ENCODE data around the gene TSHZ2. TPM values are rescaled to one million over a fixed set of nuclear protein-coding genes. Genes with fewer than 3 reads are reported as not detected.

TSHZ2 gene
- total RNA-seq, 1 donor from 2014 or later, result 19.8 TPM

DNA sequence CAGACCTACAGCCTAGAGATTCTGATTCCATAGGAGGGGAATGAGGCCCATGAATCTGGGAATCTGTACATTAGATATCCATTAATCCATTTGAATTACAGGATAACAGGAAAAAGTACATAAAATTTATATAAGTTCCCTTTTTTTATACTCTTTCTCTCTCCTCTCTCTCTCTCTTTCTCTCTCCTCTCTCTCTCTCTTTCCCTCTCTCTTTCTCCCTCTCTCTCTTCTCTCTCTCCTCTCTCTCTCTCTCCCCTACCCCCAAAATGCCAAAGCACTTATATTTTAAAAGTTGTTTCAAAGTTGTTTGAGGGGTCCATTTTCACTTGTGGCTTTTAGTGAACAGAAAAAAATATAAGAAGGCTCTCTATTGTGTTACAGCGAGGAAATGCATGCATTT lies 15.1 kb downstream of the TSHZ2 start:
- no peak for DNase-seq (ENCODE audit: low spot score)
- Mint-ChIP-seq H3K4me3 (ENCODE audit: low read depth) (no peak overlapping the region), H3K36me3 (ENCODE audit: low read depth) (peaks cover 4% of the 10 kb centered on the region), H3K9me3 (no peaks in the 10 kb centered on the region), H3K4me1 (ENCODE audit: low read depth) (peaks cover 5% of the 10 kb centered on the region), H3K27me3 (ENCODE audit: low read depth) (no peaks in the 10 kb centered on the region), H3K27ac (no peak overlapping the region)
- intact Hi-C loops (cut with micrococcal nuclease), result no loop called here

- Mint-ChIP-seq H3K4me3 (ENCODE audit: low read depth) (no peak overlapping the region), H3K27me3 (ENCODE audit: low read depth) (no peaks in the 10 kb centered on the region), H3K4me1 (ENCODE audit: low read depth) (peaks cover 3% of the 10 kb centered on the region), H3K9me3 (no peaks in the 10 kb centered on the region), H3K27ac (no peak overlapping the region), H3K36me3 (ENCODE audit: low read depth) (no peaks in the 10 kb centered on the region)
- intact Hi-C loops (cut with micrococcal nuclease), result no loop called here
- DNase-seq (ENCODE audit: low spot score), result no peak
Measured at GRCh38 chr20:52991830-52992229, 19.7 kb downstream of the TSHZ2 start.

DNA sequence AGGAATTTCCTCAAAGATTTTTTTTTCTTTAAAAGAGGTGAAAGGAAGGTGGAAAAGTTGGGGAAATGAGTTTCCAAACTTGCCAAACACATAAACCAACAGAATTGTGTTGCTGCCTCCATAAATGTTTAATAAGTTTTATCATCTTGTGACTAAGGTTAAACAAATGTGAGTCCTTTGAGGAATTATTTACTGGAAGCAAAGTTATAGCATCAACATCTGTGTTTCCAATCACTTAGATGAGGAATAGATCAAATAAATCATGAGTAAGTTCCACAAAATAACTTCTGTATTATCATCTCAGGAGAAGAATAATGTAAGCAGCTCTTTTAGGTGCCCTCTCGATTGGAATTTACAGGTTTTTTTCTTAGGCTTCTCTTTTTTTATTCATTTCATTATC lies 20.5 kb downstream of the TSHZ2 start:
- Mint-ChIP-seq H3K27ac (no peak overlapping the region), H3K27me3 (ENCODE audit: low read depth) (no peaks in the 10 kb centered on the region), H3K4me1 (ENCODE audit: low read depth) (peaks cover 3% of the 10 kb centered on the region), H3K9me3 (no peaks in the 10 kb centered on the region), H3K36me3 (ENCODE audit: low read depth) (no peaks in the 10 kb centered on the region), H3K4me3 (ENCODE audit: low read depth) (no peak overlapping the region)
- no peak for DNase-seq (ENCODE audit: low spot score)
- intact Hi-C loops (cut with micrococcal nuclease), result no loop called here

GRCh38 chr20:52993076-52993475 lies 20.9 kb downstream of the TSHZ2 start:
- Mint-ChIP-seq H3K4me1 (ENCODE audit: low read depth) (peaks cover 3% of the 10 kb centered on the region), H3K36me3 (ENCODE audit: low read depth) (no peaks in the 10 kb centered on the region), H3K27ac (no peak overlapping the region), H3K4me3 (ENCODE audit: low read depth) (no peak overlapping the region), H3K9me3 (no peaks in the 10 kb centered on the region), H3K27me3 (ENCODE audit: low read depth) (no peaks in the 10 kb centered on the region)
- DNase-seq (ENCODE audit: low spot score), result no peak
- intact Hi-C loops (cut with micrococcal nuclease), result no loop called here

GRCh38 chr20:52994184-52994970 lies 22.2 kb downstream of the TSHZ2 start:
- no peak overlapping the region for H3K27ac Mint-ChIP-seq
- peaks cover 6% of the 10 kb centered on the region for H3K4me1 Mint-ChIP-seq (ENCODE audit: low read depth)
- intact Hi-C loops (cut with micrococcal nuclease), result no loop called here
- no peak overlapping the region for H3K4me3 Mint-ChIP-seq (ENCODE audit: low read depth)
- H3K36me3 Mint-ChIP-seq (ENCODE audit: low read depth), result peaks cover 2% of the 10 kb centered on the region
- no peak for DNase-seq (ENCODE audit: low spot score)
- H3K27me3 Mint-ChIP-seq (ENCODE audit: low read depth), result no peaks in the 10 kb centered on the region
- no peaks in the 10 kb centered on the region for H3K9me3 Mint-ChIP-seq

DNA sequence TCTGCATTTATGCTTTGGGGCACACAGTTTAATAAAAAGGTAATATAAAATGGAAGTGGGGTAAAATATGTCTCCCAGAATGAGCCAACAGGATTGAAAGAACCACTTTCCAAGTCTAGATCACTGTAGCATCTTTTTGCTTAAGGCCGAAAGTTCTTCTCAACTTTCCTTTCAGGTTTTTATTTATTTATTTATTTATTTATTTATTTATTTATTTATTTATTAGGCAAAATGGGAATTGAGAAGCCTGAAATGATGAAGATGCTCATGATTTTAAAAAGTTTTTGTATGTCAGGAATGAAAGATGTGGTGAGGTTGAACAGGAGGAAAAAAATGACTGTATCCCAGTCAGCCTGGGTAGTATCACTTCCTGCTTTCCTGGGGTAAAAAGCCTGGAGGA lies 24.0 kb downstream of the TSHZ2 start:
- no peak for DNase-seq (ENCODE audit: low spot score)
- H3K4me3 Mint-ChIP-seq (ENCODE audit: low read depth), result no peak overlapping the region
- H3K36me3 Mint-ChIP-seq (ENCODE audit: low read depth), result peaks cover 2% of the 10 kb centered on the region
- H3K9me3 Mint-ChIP-seq, result no peaks in the 10 kb centered on the region
- H3K4me1 Mint-ChIP-seq (ENCODE audit: low read depth), result peaks cover 15% of the 10 kb centered on the region
- intact Hi-C loops (cut with micrococcal nuclease), result no loop called here
- no peaks in the 10 kb centered on the region for H3K27me3 Mint-ChIP-seq (ENCODE audit: low read depth)
- H3K27ac Mint-ChIP-seq, result no peak overlapping the region

- H3K9me3 Mint-ChIP-seq, result no peaks in the 10 kb centered on the region
- no peak for DNase-seq (ENCODE audit: low spot score)
- no peak overlapping the region for H3K4me3 Mint-ChIP-seq (ENCODE audit: low read depth)
- H3K36me3 Mint-ChIP-seq (ENCODE audit: low read depth), result peaks cover 2% of the 10 kb centered on the region
- peaks cover 21% of the 10 kb centered on the region for H3K4me1 Mint-ChIP-seq (ENCODE audit: low read depth)
- no peak overlapping the region for H3K27ac Mint-ChIP-seq
- intact Hi-C loops (cut with micrococcal nuclease), result no loop called here
- no peaks in the 10 kb centered on the region for H3K27me3 Mint-ChIP-seq (ENCODE audit: low read depth)
Measured at GRCh38 chr20:52996658-52997057, 24.5 kb downstream of the TSHZ2 start.

- peaks cover 26% of the 10 kb centered on the region for H3K4me1 Mint-ChIP-seq (ENCODE audit: low read depth)
- intact Hi-C loops (cut with micrococcal nuclease), result no loop called here
- no peak for DNase-seq (ENCODE audit: low spot score)
- no peak overlapping the region for H3K27ac Mint-ChIP-seq
- peaks cover 2% of the 10 kb centered on the region for H3K36me3 Mint-ChIP-seq (ENCODE audit: low read depth)
- no peaks in the 10 kb centered on the region for H3K9me3 Mint-ChIP-seq
- no peak overlapping the region for H3K4me3 Mint-ChIP-seq (ENCODE audit: low read depth)
- H3K27me3 Mint-ChIP-seq (ENCODE audit: low read depth), result no peaks in the 10 kb centered on the region
Measured at GRCh38 chr20:52998268-52998667, 26.1 kb downstream of the TSHZ2 start.

GRCh38 chr20:52999040-52999439 lies 26.9 kb downstream of the TSHZ2 start:
- H3K4me1 Mint-ChIP-seq (ENCODE audit: low read depth), result peaks cover 30% of the 10 kb centered on the region
- no peaks in the 10 kb centered on the region for H3K27me3 Mint-ChIP-seq (ENCODE audit: low read depth)
- H3K27ac Mint-ChIP-seq, result no peak overlapping the region
- DNase-seq (ENCODE audit: low spot score), result no peak
- intact Hi-C loops (cut with micrococcal nuclease), result no loop called here
- H3K9me3 Mint-ChIP-seq, result no peaks in the 10 kb centered on the region
- H3K4me3 Mint-ChIP-seq (ENCODE audit: low read depth), result no peak overlapping the region
- H3K36me3 Mint-ChIP-seq (ENCODE audit: low read depth), result peaks cover 9% of the 10 kb centered on the region

DNA sequence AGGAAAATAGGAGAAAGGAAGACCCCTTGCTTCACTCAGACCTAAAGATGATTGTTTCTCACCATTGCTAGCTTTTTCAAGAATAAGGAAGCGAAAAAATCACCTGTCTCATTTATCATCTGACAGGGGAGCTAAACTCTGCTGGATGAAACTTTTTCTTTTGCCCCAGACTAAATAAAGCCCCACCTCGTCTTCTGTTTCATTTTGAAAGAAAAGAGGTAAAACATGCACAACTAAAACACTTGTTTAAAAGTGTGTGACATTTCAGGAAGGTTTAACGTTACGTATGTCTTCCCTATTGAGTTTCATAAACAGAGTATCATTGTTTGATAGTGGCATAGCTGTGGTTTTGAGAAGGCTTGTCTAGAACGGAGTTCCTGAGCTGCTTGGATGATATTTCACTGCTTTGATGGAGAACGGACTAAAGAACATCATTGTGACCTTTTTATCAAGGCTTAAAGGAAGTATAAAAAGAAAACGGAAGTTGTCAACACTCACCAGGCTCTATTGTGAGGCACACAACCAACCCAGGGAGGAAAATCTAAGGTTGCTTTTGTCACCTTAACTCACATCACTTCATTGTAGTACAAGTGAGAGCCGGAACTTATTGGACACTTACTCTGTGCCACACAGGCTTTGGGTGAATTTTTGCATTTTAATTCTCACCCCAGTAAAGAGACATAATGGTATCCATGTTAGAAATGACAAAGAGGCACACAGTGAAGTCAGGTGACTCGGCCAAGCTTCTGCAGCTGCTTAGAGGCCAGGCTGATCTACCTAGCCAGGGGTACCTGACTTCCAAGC lies 29.5 kb downstream of the TSHZ2 start:
- Mint-ChIP-seq H3K36me3 (ENCODE audit: low read depth) (peaks cover 12% of the 10 kb centered on the region), H3K4me3 (ENCODE audit: low read depth) (peak overlapping the region; percentile 74), H3K4me1 (ENCODE audit: low read depth) (peaks cover 33% of the 10 kb centered on the region), H3K27ac (peak overlapping the region; percentile 92), H3K9me3 (no peaks in the 10 kb centered on the region), H3K27me3 (ENCODE audit: low read depth) (no peaks in the 10 kb centered on the region)
- DNase-seq (ENCODE audit: low spot score), result no peak
- intact Hi-C loops (cut with micrococcal nuclease), result loop anchor here (2.0 kb wide), 3 partner anchors 21 to 75 kb away; no protein-coding TSS in a partner anchor

DNA sequence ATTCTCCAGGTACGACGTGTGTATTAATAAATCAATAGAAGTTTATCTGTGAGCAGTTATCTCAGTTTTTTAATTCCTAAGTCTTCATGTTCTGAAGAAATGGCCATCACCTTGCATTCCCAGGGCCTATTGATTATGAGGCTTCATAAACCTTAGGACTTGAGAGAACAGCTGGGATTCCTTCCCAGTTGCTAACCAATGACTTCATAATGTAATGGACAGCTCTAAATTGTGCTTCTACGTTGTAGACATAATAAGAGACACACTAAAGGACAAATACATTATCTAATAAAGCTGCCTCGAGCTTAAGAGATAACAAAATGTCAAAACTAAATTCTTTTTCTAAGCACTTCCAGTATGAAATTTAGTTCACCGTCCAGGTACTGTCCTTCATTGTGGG lies 30.6 kb downstream of the TSHZ2 start:
- Mint-ChIP-seq H3K27me3 (ENCODE audit: low read depth) (no peaks in the 10 kb centered on the region), H3K4me1 (ENCODE audit: low read depth) (peaks cover 33% of the 10 kb centered on the region), H3K4me3 (ENCODE audit: low read depth) (no peak overlapping the region), H3K36me3 (ENCODE audit: low read depth) (peaks cover 12% of the 10 kb centered on the region), H3K9me3 (no peaks in the 10 kb centered on the region), H3K27ac (peak overlapping the region; percentile 28)
- intact Hi-C loops (cut with micrococcal nuclease), result no loop called here
- no peak for DNase-seq (ENCODE audit: low spot score)

DNA sequence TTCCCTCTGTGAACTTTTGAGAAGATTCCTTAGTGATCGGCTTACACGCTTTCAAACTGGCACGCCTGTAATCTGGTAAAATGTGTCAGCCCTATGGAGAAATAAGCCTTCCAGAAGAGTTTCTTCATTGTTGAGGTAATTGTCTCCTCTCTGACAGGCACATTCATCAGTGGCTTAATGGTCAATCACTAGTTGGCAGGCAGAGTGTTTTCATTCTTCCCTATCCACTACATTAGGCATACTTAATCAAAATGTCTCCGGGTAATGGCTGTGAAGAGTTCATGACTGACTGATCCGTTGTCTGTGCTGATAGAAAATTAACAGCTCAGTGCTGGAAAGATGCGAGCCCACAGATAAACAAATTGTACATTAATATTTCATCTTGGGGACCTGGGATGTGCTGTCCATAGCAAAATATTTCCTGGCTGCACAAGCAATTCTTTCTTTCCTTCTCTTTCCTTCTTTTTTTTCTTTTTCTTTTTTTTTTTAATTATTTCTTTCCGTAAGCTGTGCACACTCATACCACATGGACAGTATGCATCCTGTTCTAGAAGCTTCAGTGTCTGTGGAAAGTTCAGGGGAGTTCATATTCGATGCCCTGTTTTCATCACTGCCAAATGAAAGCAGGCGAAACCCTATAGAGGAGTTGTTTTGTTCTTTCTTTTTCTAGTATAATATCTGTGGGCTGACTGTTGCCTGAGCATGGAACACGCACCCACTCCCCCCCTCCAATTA lies 31.4 kb downstream of the TSHZ2 start:
- no peak for DNase-seq (ENCODE audit: low spot score)
- Mint-ChIP-seq H3K36me3 (ENCODE audit: low read depth) (peaks cover 11% of the 10 kb centered on the region), H3K27ac (peak overlapping the region; percentile 51), H3K27me3 (ENCODE audit: low read depth) (no peaks in the 10 kb centered on the region), H3K4me1 (ENCODE audit: low read depth) (peaks cover 31% of the 10 kb centered on the region), H3K4me3 (ENCODE audit: low read depth) (no peak overlapping the region), H3K9me3 (no peaks in the 10 kb centered on the region)
- intact Hi-C loops (cut with micrococcal nuclease), result no loop called here

Measured in activated T-helper 2 cell treated with anti-CD3 and anti-CD28 coated beads, Interferon-gamma antibody, Interleukin-2, Interleukin-4, amounts not matched to agents 10 μg/mL and 5 μg/mL and 100 μg/mL, durations not matched to agents 14 hours and 24 hours and 36 hours (primary cell).